Endothelial cell of umbilical vein (primary cell): ENCODE measurements around the gene HMGCL. TPM values are rescaled to one million over a fixed set of nuclear protein-coding genes. Genes with fewer than 3 reads are reported as not detected.
A peak's percentile ranks its signal among the peaks of the same experiment; 100 is the strongest.

ENCODE experiments used
- BruUV-seq: library from RNA; stranded (reverse); fragments of 400-500 nt; replicated peaks from 2 replicates; lab custom pipeline; 2021; lab: Mats Ljungman, UMichigan
- CTCF ChIA-PET: fragments of 300-600, 350-600 bp; sonication (Branson Sonifier 250); formaldehyde crosslinking; loops from one replicate; lab custom pipeline; 2021; ENCODE audit warnings: antibody characterized with exemption, inconsistent platforms; lab: Charles Lee
- POLR2A ChIA-PET: fragments of 300-600, 350-600 bp; sonication (Branson Sonifier 250); formaldehyde crosslinking; loops from one replicate; lab custom pipeline; 2021; ENCODE audit warnings: antibody characterized with exemption, inconsistent platforms; lab: Charles Lee
- DNase-seq: peaks from one replicate; pipeline ENCODE4 v3.0.0-alpha.2; 2011; ENCODE audit warnings: low read depth, low spot score
- FAIRE-seq: peaks from 2 replicates; lab custom pipeline; 2011; peaks lifted over from hg19 to GRCh38; lab: Jason Lieb, UNC
- H2AFZ ChIP-seq: 2 replicates; pipeline ENCODE4 v1.6.0; 2012; ENCODE audit warnings: low read depth, low read length, control low read depth, inconsistent platforms
- H3K27ac ChIP-seq: 2 replicates; pipeline ENCODE4 v1.5.1; 2011; ENCODE audit warnings: low read depth, mild to moderate bottlenecking, control low read depth, low read length, moderate library complexity; ENCODE audit not compliant: insufficient read depth
- H3K27me3 ChIP-seq, 2 experiments: 2 replicates each; pipeline versions ENCODE4 v1.6.0 to v1.6.1; 2011; ENCODE audit warnings: low read length in 2 of 2, mixed read lengths in 1 of 2; ENCODE audit not compliant: control insufficient read depth in 2 of 2, insufficient read depth in 2 of 2
- H3K36me3 ChIP-seq, 2 experiments: 2 replicates in 1 of 2; 3 replicates in 1 of 2; pipeline ENCODE4 v1.5.1; 2011; ENCODE audit warnings: low read length in 2 of 2, mild to moderate bottlenecking in 1 of 2, moderate library complexity in 1 of 2; ENCODE audit not compliant: control insufficient read depth in 2 of 2, insufficient read depth in 2 of 2; ENCODE audit errors: extremely low read depth in 1 of 2
- H3K4me1 ChIP-seq: 3 replicates; pipeline ENCODE4 v1.5.1; 2011; ENCODE audit warnings: mild to moderate bottlenecking, low read length; ENCODE audit not compliant: control insufficient read depth, insufficient read depth; ENCODE audit errors: extremely low read depth
- H3K4me2 ChIP-seq: 2 replicates; pipeline ENCODE4 v1.6.1; 2011; ENCODE audit warnings: low read length, control low read depth, mixed read lengths; ENCODE audit not compliant: insufficient read depth
- H3K4me3 ChIP-seq, 3 experiments: fragments of 200-600 bp in 1 of 3; sonication (generic), shearing (Covaris generic) in 1 of 3; replicated peaks in 1 of 3; 2 replicates each; pipeline ENCODE4 v1.5.1; 2011 to 2016; ENCODE audit warnings: control low read depth in 3 of 3, low read length in 3 of 3, mild to moderate bottlenecking in 2 of 3, inconsistent platforms in 1 of 3, low read depth in 1 of 3, moderate library complexity in 1 of 3; ENCODE audit not compliant: insufficient read depth in 1 of 3
- H3K79me2 ChIP-seq: 2 replicates; pipeline ENCODE4 v1.6.0; 2012; ENCODE audit warnings: low read length, inconsistent platforms; ENCODE audit not compliant: control insufficient read depth, insufficient read depth
- H3K9ac ChIP-seq: replicated peaks from 2 replicates; pipeline ENCODE3; 2011; ENCODE audit warnings: low read length, control low read depth; ENCODE audit not compliant: insufficient read depth; ENCODE audit errors: extremely low read depth
- H3K9me1 ChIP-seq: replicated peaks from 3 replicates; pipeline ENCODE4 v1.6.0; 2011; ENCODE audit warnings: mild to moderate bottlenecking, low read length; ENCODE audit not compliant: control insufficient read depth, insufficient read depth; ENCODE audit errors: extremely low read depth
- H3K9me3 ChIP-seq: replicated peaks from 2 replicates; pipeline ENCODE4 v1.5.1; 2012; ENCODE audit warnings: low read length, inconsistent platforms; ENCODE audit not compliant: control insufficient read depth, insufficient read depth
- H4K20me1 ChIP-seq: replicated peaks from 2 replicates; pipeline ENCODE3; 2011; ENCODE audit warnings: mild to moderate bottlenecking, low read length; ENCODE audit not compliant: control insufficient read depth, insufficient read depth; ENCODE audit errors: extremely low read depth
- CTCF ChIP-seq, 2 donors: IDR thresholded peaks; 1 replicate in 1 of 2; 2 replicates in 1 of 2; pipeline ENCODE4 v1.5.1; 2011; ENCODE audit warnings: low read length in 2 of 2, mild to moderate bottlenecking in 2 of 2, moderate library complexity in 2 of 2, control low read depth in 1 of 2, inconsistent platforms in 1 of 2, low read depth in 1 of 2; ENCODE audit not compliant: insufficient read depth in 1 of 2; ENCODE audit errors: extremely low read depth in 1 of 2
- EZH2 ChIP-seq: IDR thresholded peaks from 2 replicates; pipeline ENCODE4 v1.6.1; 2012; ENCODE audit warnings: borderline replicate concordance, low read depth, mild to moderate bottlenecking, moderate library complexity, low read length, inconsistent platforms; ENCODE audit not compliant: severe bottlenecking
- FOS ChIP-seq: IDR thresholded peaks from 2 replicates; pipeline ENCODE4 v1.6.1; 2011; ENCODE audit warnings: mild to moderate bottlenecking, low read length, moderate library complexity, borderline replicate concordance; ENCODE audit not compliant: insufficient read depth
- dilution Hi-C: fragments of 300-500 bp; cut with MboI; formaldehyde crosslinking; loops from one replicate; pipeline ENCODE4 v1.15.0; 2019; ENCODE audit warnings: low sequenced_read_pairs; ENCODE audit not compliant: extremely low pct_ligation_motif_present
- intact Hi-C: fragments of 100-400 bp; cut with micrococcal nuclease; formaldehyde crosslinking; loops from one replicate; pipeline ENCODE4 v1.10.0; 2022
- polyA plus RNA-seq, 4 experiments: library from polyadenylated mRNA; depleted of rRNA in 3 of 4; stranded (reverse) in 3 of 4; unstranded in 1 of 4; fragments of >200 nt; gene quantifications; 2 replicates each; pipeline versions ENCODE4 v1.2.1 to v1.2.3, GENCODE V29; 2011 to 2012; ENCODE audit warnings: missing spikeins in 1 of 4
- total RNA-seq: library from RNA; stranded (reverse); gene quantifications from 2 replicates; pipeline ENCODE4 v1.2.3, GENCODE V29; 2021

Gene HMGCL
- total and polyA plus RNA-seq, 2 donors (not counting 3 experiments of a cell fraction or from before 2014, with no cell fraction given): 24.2 to 30.0 TPM

DNA sequence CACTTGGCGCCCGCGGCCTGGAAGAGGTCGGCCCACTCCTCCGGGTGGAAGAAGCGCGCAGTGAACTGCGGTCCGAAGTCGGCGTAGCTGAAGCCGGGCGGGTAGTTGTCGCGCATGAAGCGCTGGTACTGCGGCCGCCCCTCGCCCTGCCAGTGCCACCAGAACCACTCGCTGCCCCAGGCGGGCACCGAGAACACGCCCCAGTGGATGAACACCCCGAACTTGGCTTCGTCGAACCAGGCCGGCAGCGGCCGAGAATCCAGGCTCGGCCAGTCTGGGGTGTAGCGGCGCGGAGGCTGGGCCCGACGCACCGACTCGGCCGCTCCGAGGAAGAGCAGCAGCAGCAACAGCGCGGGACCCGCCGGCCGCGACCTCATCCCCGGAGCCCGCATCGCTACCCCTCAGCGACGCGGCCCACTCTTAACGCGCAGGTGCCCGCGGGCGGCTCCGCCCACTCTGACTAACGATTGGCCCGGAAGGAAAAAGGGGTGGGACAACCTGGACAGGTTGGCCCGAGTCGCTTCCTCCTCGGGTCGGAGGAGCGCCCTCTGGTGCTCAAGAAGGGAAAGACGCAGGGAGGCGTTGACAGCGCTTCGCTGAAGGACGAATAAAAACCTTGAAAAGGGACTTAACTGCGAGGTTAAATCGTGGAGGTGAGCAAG lies 42.8 kb upstream of the HMGCL start, which contains the start of gene FUCA1:
TSS of gene FUCA1 (minus strand) at position 396 of the 662 bp plus-strand sequence. CDS start at position 392, 4 bp downstream.
- dilution Hi-C loops: no loop called here
- Histone ChIP-seq H3K4me1 (peaks cover 4% of the 10 kb centered on the region), H3K27me3 (peaks cover 4 to 10% of the 10 kb centered on the region in 2 experiments), H3K9me3 (no peaks in the 10 kb centered on the region), H3K4me3 (peak within 1 kb of the TSS; percentile 49 to 61 (median 52)), H2AFZ (peak within 1 kb of the TSS; percentile 97), H3K79me2 (no peaks in the 10 kb centered on the region), H3K9me1 (no peaks in the 10 kb centered on the region), H3K9ac (peak within 1 kb of the TSS; percentile 18), H3K36me3 (no peaks in the 10 kb centered on the region), H4K20me1 (no peaks in the 10 kb centered on the region), H3K4me2 (peak within 1 kb of the TSS; percentile 77), H3K27ac (no peak within 1 kb of the TSS)
- TF ChIP-seq CTCF (IDR thresholded peaks at IDR 0.05; ENCODE audit: extremely low read depth in 1 of 2, insufficient read depth in 1 of 2, low read depth in 1 of 2, low read length in 2 of 2) (peak; percentile 91 to 95), FOS (no peak)
- intact Hi-C loops: loop anchor here (1.0 to 2.0 kb wide), 6 partner anchors 27 to 96 kb away; partner anchors contain the start of genes HMGCL and PNRC2
- POLR2A ChIA-PET: no interaction called here
- BruUV-seq: no TSS peak
- CTCF ChIA-PET: interaction anchor here (0.5 to 2.2 kb wide), 8 partner anchors 13 to 177 kb away, joined by 3 to 18 read pairs (median 4); partner anchors contain the start of gene HMGCL
- FAIRE-seq (peak; percentile 84), DNase-seq (peak; percentile 90)

GRCh38 chr1:23867542-23867894 lies 42.3 kb upstream of the HMGCL start:
- ChIA-PET POLR2A (no interaction called here), CTCF (interaction anchor here (0.5 to 2.2 kb wide), 6 partner anchors 12 to 178 kb away, joined by 3 to 18 read pairs (median 4); no protein-coding TSS in a partner anchor)
- Histone ChIP-seq H3K9me1 (no peaks in the 10 kb centered on the region), H3K4me1 (peaks cover 4% of the 10 kb centered on the region), H3K27me3 (peaks cover 4 to 10% of the 10 kb centered on the region in 2 experiments), H4K20me1 (no peaks in the 10 kb centered on the region), H3K4me2 (peak overlapping the region; percentile 77), H3K9ac (peak overlapping the region; percentile 18), H3K79me2 (no peaks in the 10 kb centered on the region), H3K27ac (no peak overlapping the region), H3K9me3 (no peaks in the 10 kb centered on the region), H2AFZ (peak overlapping the region; percentile 97), H3K4me3 (peak overlapping the region; percentile 49 to 61 (median 52)), H3K36me3 (no peaks in the 10 kb centered on the region)
- FAIRE-seq (no peak), DNase-seq (no peak)
- BruUV-seq: no TSS peak
- TF ChIP-seq FOS (no peak), EZH2 (peak; percentile 22)
- intact Hi-C loops (no loop called here), dilution Hi-C loops (no loop called here)
